ENCODE results near the gene ANKRD33B. TPM values are rescaled to one million over a fixed set of nuclear protein-coding genes. Genes with fewer than 3 reads are reported as not detected.

ANKRD33B gene
- total RNA-seq, 2 donors from 2014 or later, result 4.1 to 7.4 TPM

GRCh38 chr5:10684303-10685086 lies 120.6 kb downstream of the ANKRD33B start:
- H3K27me3 ChIP-seq (replicated peaks; ENCODE audit: insufficient read depth), result no peaks in the 10 kb centered on the region
- H3K36me3 ChIP-seq, result peaks cover 3 to 4% of the 10 kb centered on the region in 2 donors
- H3K4me3 ChIP-seq, result no peak overlapping the region
- intact Hi-C loops (cut with DNase I), result no loop called here
- no peaks in the 10 kb centered on the region for H3K9me3 ChIP-seq
- DNase-seq (ENCODE audit: low spot score), result no peak
- no peak for TF ChIP-seq POLR2AphosphoS5 (IDR thresholded peaks at IDR 0.05)
- no peak for TF ChIP-seq POLR2A (IDR thresholded peaks at IDR 0.05)
- TF ChIP-seq, protein P1, sequence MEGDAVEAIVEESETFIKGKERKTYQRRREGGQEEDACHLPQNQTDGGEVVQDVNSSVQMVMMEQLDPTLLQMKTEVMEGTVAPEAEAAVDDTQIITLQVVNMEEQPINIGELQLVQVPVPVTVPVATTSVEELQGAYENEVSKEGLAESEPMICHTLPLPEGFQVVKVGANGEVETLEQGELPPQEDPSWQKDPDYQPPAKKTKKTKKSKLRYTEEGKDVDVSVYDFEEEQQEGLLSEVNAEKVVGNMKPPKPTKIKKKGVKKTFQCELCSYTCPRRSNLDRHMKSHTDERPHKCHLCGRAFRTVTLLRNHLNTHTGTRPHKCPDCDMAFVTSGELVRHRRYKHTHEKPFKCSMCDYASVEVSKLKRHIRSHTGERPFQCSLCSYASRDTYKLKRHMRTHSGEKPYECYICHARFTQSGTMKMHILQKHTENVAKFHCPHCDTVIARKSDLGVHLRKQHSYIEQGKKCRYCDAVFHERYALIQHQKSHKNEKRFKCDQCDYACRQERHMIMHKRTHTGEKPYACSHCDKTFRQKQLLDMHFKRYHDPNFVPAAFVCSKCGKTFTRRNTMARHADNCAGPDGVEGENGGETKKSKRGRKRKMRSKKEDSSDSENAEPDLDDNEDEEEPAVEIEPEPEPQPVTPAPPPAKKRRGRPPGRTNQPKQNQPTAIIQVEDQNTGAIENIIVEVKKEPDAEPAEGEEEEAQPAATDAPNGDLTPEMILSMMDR (IDR thresholded peaks at IDR 0.05), result no peak
- no peak overlapping the region for H3K27ac ChIP-seq
- no peaks in the 10 kb centered on the region for H3K4me1 ChIP-seq (replicated peaks)
- 58% methylated on average over 11 of the region's 11 CpGs for WGBS

- TF ChIP-seq POLR2A (IDR thresholded peaks at IDR 0.05), result no peak
- no peak for TF ChIP-seq POLR2AphosphoS5 (IDR thresholded peaks at IDR 0.05)
- TF ChIP-seq, protein P1 (IDR thresholded peaks at IDR 0.05), result no peak
- WGBS, result 83% methylated on average over 6 of the region's 6 CpGs
These were observed 121.2 kb downstream of the ANKRD33B start for GRCh38 chr5:10685115-10685521.

GRCh38 chr5:10686890-10687289 lies 123.0 kb downstream of the ANKRD33B start:
- H3K9me3 ChIP-seq, result no peaks in the 10 kb centered on the region
- TF ChIP-seq POLR2AphosphoS5 (IDR thresholded peaks at IDR 0.05) (no peak), POLR2A (IDR thresholded peaks at IDR 0.05) (no peak)
- TF ChIP-seq, protein P1 (IDR thresholded peaks at IDR 0.05), result no peak
- WGBS, result 93% methylated on average over 2 of the region's 2 CpGs
- H3K4me1 ChIP-seq (replicated peaks), result no peaks in the 10 kb centered on the region
- H3K27ac ChIP-seq, result no peak overlapping the region
- H3K36me3 ChIP-seq, result peaks cover 0 to 3% of the 10 kb centered on the region in 2 donors
- no peak overlapping the region for H3K4me3 ChIP-seq
- DNase-seq (ENCODE audit: low spot score), result no peak
- intact Hi-C loops (cut with DNase I), result no loop called here
- H3K27me3 ChIP-seq (replicated peaks; ENCODE audit: insufficient read depth), result no peaks in the 10 kb centered on the region

More at GRCh38 chr5:10685115-10685521, 121.2 kb downstream of the ANKRD33B start:
- H3K9me3 ChIP-seq, result no peaks in the 10 kb centered on the region
- H3K27me3 ChIP-seq (replicated peaks; ENCODE audit: insufficient read depth), result no peaks in the 10 kb centered on the region
- DNase-seq (ENCODE audit: low spot score), result no peak
- no peak overlapping the region for H3K27ac ChIP-seq
- H3K4me3 ChIP-seq, result no peak overlapping the region
- peaks cover 0 to 3% of the 10 kb centered on the region in 2 donors for H3K36me3 ChIP-seq
- intact Hi-C loops (cut with DNase I), result no loop called here
- no peaks in the 10 kb centered on the region for H3K4me1 ChIP-seq (replicated peaks)

DNA sequence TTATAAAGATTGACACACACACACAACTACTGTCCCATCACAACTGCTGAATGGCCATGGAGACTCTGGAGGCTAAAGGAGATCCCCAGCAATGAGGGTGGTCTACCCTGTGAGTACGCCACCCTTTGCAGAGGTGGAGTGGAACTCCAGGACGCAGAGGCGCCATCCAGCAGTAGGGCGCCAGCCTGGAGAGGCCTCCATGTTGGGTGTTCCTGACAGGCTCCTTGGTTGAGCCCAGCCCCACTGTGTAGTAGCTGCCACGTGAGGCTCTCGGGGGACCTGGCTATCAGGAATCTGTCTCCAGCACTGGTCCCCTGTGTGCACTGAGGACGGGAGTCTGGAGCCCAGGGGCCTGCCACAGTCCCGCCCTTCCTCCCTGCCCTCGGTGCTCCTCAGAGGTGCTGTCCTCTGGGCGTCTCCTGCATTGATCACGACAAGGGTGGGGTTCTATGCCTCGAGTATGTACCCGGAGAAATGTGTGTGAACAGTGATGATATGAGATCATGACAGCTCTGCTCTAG lies 124.8 kb downstream of the ANKRD33B start:
- Histone ChIP-seq H3K4me3 (no peak overlapping the region), H3K27me3 (replicated peaks; ENCODE audit: insufficient read depth) (no peaks in the 10 kb centered on the region), H3K4me1 (replicated peaks) (no peaks in the 10 kb centered on the region), H3K27ac (no peak overlapping the region), H3K9me3 (no peaks in the 10 kb centered on the region), H3K36me3 (no peaks in the 10 kb centered on the region)
- intact Hi-C loops (cut with DNase I), result no loop called here
- no peak for DNase-seq (ENCODE audit: low spot score)
- no peak for TF ChIP-seq POLR2A (IDR thresholded peaks at IDR 0.05)
- TF ChIP-seq, protein P1 (IDR thresholded peaks at IDR 0.05), result no peak
- no peak for TF ChIP-seq POLR2AphosphoS5 (IDR thresholded peaks at IDR 0.05)
- WGBS, result 98% methylated on average over 11 of the region's 13 CpGs
